HG03135 (cell line): Measurements from ENCODE around the gene RAPGEF1.
"Not testable (repeated sequence)": the region's sequence is repeated elsewhere in the genome, so short reads cannot be mapped to it uniquely, and the experiment has no call there.

Experiments
- ATAC-seq: cut with Tn5 transposase; IDR thresholded peaks from one replicate; pipeline ENCODE4 v1.9.1; 2021; ENCODE audit warnings: mild to moderate bottlenecking, moderate library complexity; ENCODE audit not compliant: unreplicated experiment

The RAPGEF1 gene

DNA sequence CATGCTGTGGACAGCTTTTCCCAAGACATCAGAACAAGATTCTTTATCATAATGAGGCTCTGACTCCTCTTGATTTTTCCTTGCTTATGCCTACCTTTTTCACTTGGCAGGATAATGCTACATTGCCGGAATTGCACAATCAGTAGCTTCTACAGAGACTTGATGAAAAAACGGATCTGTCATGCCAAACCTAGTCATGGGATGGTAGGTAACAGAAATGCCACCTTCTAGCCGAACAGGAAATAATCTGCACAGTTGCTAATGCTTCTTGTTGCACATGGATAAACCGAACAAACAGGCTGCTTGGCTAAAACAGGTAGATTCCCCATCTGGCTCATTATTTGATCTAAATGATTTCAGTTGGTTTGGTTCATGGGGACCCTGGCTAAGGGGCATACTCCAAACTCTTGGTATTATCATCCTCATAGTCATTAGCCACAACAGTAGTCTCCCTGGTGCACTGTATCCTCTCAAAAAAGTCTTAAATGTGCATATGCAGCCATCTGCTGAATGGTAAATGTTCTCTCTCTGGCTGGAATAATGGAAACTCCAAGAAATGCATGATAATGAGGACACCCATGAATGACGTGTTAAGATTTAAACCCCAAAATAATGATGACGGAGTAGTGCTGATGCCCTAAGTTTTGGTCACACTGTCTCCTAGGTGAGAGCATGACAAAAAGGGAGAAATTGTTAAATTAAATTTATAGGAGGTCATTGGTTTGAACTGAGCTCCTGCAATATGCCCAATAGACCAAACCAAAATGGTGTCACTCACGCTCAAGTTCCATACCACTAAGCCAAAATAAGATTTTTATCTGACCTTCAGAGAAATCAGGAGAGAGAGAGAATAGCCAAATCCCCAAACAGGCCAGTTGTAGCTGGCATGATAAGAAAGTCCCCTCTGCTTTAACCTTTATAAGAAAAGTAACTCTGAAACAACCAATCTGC is 47.0 kb downstream of the RAPGEF1 start:
- no peak for ATAC-seq

DNA sequence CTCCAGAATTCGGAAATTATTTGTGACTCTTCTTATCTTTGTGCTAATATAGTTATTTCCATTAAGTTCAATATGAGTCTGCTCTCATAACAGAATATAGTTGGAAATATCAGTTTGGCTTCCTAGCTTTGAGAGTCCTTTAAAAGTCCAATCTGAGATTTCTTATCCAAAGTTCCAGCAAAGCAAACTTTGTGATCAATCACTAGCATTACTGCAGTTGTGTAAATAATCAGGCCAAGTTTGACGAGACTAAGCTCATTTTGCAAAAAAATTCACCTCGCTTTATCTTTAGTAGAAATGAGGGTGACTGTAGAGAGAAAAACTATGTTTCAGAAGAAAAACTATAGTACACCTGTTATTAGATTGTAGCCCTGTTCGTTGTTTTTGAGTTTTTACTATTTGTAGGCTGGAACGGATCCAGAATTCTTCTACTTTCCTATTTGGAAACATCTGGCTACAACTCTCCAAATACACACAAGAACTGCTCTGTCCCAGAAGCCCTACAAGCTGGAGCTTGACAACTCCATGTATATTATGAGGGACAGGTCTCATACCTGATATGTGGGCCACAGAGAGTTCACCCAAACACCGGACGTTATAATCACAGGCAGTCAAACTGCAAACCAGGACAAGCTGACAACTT is 47.8 kb downstream of the RAPGEF1 start:
- ATAC-seq, result no peak

DNA sequence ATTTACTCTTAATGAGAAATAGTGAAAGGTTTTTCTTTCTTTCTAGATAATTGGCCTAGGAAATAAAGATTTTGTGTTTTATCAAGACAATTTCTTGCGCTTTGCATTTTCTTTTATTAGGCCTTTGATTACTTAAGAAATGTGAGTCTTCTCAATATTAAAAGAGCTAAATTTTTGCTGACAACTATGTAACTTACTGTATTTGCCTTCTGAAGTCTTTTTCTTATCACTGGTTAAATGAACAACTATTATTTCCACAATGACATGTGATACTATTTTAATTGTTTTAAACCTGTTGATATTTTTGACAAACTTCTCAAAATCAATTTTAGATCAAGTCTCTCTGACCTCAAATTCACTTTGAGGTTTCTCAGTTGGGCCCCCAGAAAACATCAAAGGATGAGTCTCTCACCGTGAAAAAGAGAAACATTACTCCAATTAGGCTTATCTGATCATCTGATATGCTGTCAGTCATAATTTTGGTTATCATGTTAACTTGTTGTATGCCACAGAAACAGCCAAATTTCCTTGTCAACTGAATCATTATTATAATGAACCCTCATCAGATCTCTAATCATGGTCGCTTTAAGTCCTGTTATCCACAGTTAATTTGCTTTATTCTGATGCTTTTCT is 48.8 kb downstream of the RAPGEF1 start:
- ATAC-seq, result no peak

DNA sequence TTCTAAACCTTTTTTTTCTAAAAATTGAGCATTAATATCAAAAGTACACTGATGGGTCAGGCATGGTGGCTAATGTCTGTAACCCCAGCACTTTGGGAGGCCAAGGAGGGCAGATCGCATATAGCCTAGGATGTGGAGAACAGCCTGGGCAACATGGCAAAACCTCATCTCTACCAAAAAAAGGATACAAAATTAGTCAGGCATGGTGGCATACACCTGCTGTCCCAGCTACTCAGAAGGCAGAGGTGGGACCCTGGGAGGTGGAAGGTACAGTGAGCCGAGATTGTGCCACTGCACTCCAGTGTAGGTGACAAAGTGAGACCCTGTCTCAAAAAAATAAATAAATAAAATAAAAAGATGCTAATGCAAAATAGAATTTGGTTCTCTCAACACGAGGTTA is 49.4 kb downstream of the RAPGEF1 start:
- ATAC-seq, result no peak

DNA sequence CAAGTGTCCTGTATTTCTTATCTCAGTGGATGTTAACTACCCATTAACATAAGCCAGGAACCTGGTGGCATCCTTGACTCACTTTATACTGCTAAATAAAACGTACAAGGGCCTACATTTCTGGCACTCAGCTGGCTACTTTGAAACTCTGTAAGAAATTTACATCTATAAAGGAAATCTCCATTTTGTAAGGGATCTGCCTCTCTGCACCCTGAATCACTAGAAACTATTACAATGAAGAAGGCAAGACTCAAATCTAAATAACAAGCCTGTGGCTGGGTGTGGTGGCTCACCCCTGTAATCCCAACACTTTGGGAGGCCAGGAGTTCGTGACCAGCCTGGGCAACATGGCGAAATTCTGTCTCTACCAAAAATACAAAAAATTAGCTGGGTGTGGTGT is 51.5 kb downstream of the RAPGEF1 start:
- no peak for ATAC-seq

DNA sequence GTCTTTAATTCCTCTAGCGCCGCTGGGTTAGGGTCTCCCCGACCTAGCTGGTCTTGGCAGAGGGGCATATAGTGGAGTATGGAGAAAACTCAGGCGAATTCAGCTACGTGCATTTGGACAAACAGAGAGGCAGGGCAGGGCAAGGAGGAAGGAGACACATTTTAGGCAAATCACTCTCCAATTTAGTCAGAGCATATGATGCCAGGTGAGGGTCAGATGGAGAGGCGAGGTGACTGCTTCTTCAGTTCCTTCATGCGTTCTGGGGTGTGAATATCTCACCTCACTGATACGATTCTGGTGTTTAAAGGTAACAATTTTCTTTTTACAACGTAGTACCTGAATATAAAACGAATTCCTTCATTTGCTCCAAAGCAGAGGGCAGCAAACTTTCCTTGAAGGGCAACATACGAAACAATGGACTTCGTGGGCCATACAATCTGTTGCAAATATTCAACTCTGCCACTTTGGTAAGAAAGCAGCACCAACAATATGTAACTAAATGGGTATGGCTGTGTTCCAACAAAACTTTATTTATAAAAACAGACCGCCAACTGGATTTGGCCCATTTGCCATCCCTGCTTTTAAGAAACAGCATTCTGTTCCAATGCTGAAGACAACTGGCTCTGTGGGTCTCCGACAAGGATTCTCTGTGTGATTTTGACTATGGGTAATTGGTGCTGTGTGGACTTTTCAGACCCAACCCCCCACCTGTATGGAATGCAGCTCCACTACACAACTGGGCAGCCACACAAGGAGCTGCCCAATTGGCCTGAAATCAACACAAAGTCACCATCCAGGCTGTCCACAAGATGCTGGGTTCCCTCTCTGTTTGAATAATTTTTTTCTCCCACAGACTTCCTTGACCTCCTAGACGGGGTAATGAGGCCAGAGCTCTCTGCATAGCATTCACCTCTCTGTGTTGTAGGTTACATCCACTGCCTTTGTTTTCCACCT is 53.8 kb downstream of the RAPGEF1 start:
- no peak for ATAC-seq

DNA sequence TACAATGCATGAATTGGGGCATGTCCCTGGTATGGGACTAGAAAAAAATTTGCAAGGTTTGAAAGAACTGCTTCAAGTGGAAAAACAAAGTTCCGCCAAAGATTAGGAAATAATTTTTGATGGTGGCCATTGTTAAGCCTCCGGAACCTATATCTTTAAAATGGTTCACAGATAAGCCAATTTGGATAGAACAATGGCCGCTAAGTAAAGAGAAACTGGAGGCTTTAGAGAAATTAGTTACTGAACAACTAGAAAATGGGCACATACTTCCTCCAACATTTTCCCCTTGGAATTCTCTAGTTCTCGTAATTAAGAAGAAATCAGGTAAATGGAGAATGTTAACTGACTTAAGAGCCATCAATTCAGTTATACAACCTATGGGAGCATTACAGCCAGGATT is 56.8 kb downstream of the RAPGEF1 start:
- ATAC-seq, result not testable (repeated sequence)

DNA sequence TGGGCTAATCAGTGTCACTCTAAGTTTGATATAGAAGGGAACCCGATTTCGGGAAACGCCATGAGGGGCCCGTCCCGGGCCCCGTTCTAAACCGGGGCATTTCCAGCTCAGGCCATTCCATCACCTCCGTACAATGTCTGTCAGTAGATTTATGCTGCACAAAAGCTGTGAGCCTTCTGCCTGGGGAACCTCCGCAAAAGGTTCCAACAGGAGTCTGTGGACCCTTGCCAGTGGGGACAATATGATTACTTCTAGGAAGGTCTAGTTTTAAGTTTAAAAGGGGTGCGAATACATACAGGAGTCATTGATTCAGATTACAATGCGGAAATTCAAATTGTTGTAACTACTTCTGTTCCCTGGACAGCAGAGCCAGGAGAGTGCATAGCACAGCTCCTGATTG is 57.6 kb downstream of the RAPGEF1 start:
- no peak for ATAC-seq

DNA sequence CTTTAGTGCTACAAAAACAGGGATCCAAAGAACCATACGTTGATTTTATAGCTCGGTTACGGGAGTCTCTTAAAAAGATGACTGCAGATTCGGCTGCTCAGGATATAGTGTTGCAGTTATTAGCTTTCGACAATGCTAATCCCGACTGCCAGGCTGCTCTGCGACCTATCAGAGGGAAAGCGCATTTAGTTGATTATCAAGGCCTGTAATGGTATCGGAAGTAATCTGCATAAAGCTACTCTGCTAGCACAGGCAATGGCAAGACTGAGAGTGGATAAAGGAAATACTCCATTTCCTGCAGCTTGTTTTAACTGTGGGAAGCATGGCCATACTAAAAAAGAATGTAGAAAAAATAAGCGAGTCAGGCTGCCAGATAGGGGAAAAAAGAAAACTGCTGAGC is 58.0 kb downstream of the RAPGEF1 start:
- not testable (repeated sequence) for ATAC-seq

DNA sequence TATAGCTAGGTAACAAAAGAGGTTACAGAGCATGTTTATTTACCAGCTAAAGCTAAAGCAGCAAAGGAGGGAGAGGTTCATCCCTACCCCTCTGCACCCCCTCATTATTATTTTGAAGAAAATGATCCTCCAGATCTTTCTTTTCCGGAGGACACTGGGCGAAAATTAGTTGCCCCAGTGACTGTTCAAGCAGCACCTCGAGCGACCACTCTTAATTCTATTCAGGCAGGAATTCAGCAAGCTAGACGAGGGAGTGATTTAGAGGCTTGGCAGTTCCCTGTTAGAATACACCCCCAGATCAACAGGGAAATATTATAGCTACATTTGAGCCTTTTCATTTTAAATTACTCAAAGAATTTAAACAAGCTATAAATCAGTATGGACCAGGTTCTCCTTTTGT is 58.8 kb downstream of the RAPGEF1 start:
- not testable (repeated sequence) for ATAC-seq

DNA sequence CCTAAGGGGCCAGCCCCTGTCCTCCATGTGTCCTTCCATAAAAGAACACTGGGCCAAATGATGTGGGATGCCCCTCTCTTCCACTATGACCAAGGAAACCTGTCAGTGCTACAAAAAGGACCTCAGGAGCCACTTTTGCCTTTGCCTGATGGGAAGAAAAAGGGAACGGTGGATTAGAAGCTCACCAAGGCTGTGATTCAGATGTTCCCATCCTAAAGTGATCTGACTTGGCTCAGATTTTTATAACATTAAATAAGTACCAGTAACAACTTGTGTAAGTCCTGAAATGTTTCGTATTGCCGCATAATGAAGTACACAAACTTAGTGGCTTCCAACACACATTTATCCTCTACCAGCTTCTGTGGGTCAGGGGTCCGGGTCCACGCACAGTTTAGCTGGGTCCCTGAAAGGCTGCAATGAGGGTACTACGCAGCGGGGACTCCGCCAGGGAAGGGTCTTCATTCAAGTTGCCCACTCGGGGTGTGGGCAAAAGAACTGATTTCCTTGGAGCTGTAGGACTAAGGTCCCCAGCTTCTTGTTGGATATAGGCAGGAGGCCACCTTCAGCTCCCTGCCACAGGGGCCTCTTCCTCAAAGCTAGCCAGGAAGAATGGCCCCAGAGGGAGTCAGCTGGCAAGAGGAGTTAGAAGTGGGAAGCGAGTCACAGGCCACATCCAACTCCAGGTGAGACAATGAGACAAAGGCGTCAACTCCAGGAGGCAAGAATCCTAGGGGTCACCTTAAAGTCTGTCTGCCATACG is 60.4 kb downstream of the RAPGEF1 start:
- ATAC-seq, result no peak

DNA sequence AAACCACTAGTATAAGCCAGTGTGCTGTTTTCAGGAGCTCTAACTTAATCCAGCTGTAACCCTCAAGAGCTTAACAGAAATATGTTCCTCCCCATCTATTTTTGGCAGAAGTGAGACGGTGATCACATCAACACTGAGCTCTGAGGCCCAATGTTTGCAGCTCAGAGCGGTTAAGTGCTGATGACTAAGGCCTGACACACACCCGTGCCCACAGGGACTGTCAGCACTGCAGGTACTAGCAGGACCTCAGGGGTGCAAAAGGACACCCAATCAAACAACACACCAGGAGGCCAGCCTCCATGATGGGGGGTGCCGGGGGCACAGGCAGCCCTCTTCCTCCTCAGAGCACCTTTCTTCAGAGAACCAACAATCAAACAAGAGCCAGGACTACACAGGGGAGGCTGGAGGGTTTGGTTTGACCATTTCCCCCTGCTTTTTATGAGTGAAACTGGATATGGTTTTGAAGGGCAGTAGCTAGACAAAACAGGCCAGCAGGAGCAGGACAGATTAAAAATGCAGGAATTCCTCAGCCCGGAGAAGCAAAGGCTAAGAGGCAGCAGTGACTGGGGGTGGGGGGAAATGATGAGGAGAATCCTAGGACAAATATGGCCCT is 61.3 kb downstream of the RAPGEF1 start:
- peak; percentile 63 for ATAC-seq

DNA sequence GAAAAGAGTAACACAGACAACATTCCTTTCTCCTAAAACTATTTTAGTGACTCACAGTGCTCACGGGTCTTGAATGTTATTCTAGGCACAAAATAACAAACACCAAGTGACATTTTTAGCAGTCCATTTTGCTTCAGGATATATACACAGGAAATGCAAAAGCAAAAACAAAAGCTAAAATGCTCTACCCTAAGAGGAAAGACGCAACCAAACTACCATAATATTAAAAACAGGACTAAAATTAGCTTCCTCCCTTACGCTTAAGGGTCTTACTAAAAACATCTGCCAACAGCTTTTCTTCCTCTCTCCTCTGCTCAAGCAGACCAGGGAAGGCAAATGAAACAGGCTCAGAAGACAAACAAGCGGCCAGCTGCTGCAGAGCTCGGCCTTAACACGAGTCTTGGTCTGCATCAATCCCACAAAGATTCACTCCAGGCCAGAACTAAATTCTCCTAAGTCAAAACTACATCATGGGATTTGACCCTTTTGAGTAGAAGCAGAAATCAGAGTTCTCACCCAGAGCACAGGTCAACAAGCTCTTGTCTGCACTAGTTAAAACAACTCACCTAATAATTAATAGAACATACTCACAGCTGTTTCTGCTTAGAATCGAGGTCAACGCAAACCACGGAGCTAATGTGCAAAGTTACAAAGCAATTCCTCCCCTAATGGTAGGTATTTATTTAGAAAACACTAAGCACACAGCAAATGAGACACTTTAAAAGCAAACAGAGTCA is 62.3 kb downstream of the RAPGEF1 start:
- peak; percentile 42 for ATAC-seq

DNA sequence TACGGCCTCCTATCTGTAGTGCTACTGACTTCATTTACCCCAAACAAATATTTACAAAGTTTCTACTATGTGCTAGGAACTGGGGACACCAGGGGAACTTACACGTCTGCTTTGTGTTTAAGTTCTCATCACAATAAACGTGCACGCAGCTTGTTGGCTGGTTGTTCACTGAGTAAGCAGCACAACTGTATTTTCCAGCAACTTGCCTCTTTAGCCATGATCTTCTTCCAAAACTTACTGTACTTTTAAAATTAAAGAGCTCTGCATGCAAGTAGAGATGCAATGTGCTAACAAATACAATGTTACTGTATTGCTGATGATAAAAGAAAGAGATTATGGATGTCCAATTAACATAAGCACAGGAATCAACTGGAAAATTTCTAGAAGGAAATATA is 62.8 kb downstream of the RAPGEF1 start:
- ATAC-seq, result no peak

DNA sequence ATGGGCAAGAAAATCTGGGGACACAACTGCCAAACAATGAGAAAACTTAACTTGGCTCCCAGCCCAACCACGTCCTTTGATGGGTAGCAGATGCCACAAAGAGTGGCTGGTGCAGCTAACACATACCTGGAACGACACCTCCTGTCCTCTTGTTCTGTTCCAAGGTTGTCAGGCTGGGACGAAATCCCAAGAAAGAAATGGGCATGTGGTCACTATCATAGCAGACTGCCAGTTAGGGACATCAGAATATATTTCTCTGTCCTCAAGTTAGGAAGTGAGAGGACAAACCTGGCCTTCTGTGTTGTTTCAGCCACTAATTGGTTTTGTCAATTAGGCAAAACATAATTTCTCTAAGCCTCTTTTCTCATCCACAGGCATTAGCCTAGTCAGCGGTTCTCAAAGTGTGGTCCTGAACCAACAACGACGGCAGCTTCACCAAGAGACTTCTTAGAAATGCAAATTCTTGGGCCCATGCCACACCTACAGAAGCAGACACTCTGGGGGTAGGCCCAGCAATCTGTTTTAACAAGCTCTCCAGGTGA is 63.4 kb downstream of the RAPGEF1 start:
- ATAC-seq, result no peak

DNA sequence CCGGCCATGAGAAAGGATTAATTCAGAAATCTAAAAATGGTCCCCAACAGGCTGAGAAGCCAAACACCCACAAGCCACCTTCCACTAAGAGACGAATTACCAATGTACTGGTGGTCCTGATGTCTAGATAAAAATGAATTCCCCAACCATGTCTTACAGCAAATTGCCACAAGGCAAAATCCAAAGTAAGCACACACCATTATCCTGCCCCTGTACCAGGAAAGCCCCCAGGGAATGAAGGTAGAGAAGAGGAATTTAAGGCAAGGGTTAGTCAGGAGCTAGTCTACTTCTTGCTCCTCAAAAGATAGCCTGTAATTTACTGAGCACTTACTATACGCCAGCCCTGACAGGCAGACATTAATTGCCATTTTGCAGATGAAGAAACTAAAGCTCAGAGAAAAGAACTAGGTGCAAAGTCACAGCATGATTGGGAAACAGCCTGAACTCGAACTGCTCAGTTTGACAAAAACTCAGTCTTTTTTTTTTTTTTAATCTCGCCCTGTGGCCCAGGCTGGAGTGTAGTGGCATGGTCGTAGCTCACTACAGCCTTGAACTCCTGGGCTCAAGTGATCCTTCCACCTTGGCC is 64.3 kb downstream of the RAPGEF1 start:
- no peak for ATAC-seq

DNA sequence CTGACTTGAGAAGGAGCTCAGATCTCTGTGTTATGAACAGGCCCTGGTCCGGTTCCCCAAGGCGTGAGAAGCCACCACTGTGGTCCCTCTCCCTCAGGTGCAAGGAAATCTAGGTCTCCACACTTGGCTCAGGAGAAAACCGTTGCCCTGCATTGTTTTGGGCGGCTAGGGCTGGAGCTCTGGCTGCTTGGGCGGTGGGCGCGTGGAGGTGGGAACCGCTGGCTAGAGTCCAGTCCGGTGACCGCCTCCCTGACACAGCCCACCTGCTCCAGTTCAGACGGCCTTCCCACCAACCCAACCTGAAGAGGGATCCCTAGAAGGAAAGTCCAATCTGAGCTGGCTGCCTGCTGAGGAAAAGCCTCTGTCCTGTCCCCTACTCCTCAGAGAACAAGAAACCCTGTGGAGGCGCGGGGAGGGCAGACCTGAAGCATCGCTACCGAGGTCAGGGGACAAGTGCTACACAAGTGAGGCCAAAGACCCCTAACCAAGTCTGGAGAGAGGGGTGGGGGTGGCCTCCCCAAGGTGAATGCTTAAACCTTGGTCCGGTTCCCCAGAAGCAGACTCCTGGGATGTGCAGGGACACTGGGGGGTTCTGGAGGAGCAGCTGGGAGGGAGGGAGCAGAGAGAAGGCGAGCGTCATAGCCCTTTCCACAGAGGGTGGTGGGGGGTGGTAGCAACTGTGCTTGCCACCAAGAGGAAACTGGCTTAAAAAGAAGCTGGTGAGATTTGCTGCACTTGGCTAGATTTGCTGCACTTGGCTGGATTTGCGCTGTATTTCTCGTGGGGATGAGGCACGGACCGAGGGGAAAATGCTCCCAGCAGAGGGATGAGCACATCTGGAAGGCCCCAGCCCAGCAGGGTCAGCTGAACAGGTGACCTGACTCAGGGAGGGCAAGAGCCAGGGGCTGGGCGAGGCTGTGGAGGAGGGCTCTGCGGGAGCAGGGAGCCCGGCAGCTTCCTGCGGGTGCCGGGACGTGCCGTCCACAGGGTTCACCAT is 65.2 kb downstream of the RAPGEF1 start:
- no peak for ATAC-seq
